GM21576 (cell line): ENCODE results near the gene RAPH1.
"Not testable (repeated sequence)": the region's sequence is repeated elsewhere in the genome, so short reads cannot be mapped to it uniquely, and the experiment has no call there.

ENCODE experiments used
- ATAC-seq: cut with Tn5 transposase; IDR thresholded peaks from one replicate; pipeline ENCODE4 v1.9.1; 2021; ENCODE audit warnings: mild to moderate bottlenecking, moderate library complexity; ENCODE audit not compliant: unreplicated experiment

RAPH1 gene

DNA sequence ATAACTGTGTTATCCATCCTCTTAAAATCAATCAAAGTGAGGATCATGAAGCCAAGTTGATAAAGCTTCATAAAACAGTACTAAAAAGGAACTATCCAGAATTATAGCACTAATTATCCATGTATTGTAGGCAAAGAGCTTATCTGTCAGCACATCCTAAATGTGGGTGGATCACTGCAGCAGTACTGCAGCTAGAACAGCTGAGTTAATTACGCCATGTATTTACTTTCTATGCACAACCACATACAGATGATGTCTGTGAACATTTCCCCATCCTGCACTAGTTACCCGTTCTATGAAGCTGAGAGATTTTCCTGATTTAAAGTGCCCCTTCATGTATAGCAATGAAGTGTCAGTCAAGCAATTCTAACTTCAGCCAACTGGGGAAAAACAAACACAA lies 96.6 kb downstream of the RAPH1 start:
- ATAC-seq, result no peak

DNA sequence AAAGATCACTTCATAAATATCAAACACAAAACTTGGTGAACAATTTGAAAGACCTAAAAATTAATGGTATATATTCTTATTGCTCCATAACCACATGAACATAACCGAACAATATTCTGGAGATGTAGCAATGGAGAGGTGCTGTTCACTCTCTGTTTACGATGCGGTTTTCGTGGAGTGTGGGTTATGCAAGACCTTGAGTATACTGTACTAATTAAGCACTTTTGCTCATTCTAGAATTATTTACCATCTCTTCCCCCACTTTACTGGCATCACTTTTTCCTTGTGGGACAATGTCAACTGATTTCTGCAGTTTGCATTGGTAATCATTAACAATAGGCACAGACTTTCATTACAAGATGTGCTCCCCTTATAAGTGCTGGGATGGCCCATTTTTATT lies 97.6 kb downstream of the RAPH1 start:
- no peak for ATAC-seq

DNA sequence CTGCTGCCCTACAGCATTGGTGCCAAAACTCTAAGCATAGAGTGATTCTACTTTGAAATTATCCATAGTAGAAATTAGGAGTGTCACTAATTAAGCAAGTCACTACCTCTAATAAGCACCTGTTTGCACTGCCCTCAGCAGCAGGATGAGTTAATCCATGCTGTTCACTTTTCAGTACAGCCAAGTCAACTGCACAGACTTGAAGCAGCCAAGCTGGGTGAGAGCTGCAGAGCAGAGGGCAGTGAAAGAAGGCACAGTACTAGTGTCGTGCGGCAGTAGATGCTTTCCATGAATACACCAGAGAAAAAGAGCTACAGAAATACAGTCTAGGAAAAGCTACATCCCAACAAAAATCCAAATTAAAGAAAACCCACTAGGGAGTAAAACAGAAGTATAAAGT lies 98.6 kb downstream of the RAPH1 start:
- no peak for ATAC-seq

DNA sequence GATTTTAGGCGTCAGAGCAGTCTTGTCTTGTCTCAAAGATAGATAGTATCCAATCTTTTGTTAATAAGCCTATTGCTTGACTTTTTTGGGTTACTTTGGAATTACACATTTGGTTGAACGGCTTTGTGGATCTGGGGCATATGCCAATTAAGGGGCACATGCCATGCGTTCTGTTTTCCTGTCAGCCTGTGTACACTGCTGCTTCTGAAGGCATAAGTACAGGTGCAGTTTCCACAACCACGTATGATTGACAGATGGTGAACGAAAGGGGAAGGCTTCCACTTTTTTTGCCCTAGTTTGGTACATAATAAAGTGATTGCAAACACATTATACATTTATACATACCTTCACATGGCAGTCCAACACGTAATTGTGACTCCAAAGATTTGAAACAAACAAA lies 102.3 kb downstream of the RAPH1 start:
- no peak for ATAC-seq

DNA sequence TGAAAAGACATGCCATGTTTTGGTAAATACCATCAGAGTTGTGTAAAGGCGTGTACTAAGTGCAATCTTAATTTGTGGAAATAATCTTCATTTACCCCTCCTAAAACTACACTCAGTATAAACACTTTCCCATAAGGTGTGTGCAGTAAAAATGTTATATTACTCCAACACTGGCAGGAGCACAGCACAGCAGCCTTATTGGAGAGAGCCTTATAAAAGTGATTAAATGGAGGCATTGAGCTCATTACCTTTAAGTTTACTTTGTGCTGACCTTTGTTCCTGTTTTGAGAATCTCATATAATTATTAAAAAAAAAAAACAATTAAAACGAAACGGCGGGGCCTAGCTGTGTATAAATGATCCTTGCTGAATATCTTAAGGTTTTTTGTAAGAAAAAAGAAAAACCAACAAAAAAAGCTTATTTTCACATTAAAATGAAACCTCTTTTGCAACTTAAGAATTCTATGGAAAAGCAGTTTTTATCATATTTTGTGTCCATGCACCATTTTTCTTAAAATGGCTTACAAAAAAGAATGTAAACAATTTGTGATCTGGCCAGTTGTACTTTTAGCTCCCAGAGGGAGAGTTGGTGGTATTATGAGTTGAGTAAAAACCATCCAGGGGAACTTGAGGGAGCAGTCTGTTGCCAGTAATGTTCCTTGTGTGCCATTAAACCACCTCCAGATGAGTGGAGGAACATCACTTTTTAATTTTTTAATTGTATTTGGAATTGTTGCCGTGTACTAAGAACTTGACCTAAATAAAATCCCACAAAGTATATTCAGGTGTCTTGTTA lies 103.5 kb downstream of the RAPH1 start:
- ATAC-seq, result no peak

DNA sequence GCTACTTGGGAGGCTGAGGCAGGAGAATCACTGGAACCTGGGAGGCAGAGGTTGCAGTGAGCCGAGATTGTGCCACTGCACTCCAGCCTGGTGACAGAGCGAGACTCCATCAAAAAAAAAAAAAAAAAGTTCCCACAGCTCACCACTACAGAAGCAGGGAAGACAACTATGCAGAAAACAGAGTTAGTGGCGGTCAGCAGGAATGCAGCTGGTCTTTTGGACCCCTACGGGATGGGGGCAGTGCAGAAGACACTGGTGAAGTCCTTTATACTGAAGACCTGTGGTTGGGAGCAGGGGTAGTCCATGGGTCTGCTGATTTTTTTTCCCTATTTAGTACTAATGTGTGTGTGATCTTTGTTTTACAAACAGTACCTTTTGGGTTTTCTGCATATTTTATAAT lies 105.5 kb downstream of the RAPH1 start:
- ATAC-seq, result not testable (repeated sequence)

DNA sequence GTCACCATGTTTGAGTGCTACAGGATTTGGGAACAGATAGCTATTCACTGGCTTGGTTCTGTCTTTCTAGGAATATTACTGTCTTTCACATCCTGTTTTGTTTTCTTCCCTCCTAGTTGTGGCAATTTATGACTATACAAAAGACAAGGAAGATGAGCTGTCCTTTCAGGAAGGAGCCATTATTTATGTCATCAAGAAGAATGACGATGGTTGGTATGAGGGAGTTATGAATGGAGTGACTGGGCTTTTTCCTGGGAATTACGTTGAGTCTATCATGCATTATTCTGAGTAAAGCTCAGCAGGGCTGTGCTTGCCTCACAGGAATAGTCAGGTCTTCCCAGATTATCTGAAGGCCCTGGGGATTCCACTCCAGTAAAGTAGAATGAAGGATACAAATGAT lies 108.0 kb downstream of the RAPH1 start:
- no peak for ATAC-seq

DNA sequence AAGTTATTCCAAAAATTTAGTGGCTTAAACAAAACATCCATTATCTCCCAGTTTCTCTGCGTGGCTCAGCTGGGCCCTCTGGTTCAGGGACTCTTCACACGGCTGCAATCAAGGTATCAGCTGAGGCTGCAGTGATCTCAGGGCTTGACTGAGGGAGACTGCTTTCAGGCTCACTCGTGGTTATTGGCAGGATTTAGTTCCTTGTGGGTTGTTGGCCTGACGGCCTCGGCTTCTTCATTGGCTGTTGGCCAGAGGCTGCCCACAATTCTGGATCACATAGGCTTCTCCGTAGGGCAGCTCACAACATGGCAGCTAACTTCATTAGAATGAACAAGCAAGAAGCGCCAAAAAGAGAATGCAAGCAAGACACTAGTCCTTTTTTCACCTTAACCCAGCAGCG lies 116.8 kb downstream of the RAPH1 start:
- ATAC-seq, result no peak

DNA sequence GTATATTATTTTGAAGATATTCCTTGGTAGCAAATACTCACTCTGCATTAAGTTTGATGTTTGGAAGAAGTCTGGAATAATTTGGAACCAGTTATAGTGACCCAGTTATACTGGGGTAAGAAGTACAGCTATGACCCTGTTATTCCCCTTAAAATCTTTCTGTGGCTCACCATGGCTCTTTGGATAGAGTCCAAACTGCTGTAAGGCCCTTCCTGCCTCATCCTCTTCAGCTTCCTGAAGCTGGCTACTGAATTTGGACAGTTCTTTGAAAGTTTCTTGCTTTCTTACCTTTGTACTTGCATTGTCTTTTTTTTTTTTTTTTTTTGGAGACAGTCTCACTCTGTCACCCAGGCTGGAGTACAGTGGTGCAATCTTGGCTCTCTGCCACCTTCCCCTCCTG lies 121.3 kb downstream of the RAPH1 start:
- ATAC-seq, result no peak

DNA sequence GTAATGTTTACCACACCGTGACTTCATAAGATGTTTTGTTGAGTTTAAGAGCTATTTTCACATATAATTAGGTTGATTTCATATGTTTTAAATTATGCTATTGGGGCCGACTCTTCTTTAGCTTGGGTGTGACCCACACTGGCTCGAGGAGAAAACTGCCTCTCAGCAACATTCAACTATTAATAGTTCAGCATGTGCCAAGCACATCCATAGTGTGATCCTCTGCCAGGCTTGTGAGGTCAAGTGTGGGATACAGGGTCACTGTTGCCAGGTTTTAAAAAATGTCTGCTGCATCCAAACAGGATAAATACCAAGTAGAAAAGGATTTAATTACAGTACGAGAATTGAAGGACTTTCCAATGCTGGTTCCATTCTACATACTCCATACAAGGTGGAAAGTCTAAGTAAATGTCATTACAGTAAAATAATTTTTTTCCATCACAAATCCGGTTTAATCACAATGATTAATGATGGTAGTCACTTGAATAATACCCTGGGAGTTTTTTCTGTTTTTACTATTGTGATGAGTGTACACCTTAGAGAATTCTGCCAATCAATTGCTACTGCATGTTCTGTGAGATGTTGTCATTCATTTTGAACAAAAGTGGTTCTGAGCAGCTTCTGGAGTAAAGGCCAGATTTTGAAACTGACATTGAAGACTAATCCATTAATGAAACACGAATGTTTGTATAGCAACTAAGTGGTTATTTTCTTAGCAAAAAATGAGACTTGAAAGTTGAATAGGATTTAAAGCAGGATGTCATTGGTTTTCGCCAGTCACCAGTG lies 122.4 kb downstream of the RAPH1 start:
- ATAC-seq, result no peak

DNA sequence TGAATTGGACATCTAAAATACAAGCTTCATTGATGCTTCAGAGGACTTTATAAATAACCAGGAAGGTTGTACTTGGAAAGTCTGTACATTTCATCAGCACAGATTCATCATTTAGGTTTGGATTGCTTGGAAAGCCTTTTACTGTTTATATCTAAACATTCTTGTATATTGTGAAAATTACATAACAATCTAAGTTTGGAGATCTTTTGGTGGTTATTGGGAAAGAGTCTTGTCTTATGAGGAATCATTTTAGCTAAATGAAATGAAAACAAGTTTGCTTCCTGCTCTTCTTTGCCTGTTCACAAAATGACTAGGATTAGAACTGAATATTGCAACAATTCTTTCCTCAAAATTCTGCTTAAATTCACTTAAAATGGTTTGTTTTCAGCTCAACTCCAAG lies 127.6 kb downstream of the RAPH1 start:
- ATAC-seq, result no peak

DNA sequence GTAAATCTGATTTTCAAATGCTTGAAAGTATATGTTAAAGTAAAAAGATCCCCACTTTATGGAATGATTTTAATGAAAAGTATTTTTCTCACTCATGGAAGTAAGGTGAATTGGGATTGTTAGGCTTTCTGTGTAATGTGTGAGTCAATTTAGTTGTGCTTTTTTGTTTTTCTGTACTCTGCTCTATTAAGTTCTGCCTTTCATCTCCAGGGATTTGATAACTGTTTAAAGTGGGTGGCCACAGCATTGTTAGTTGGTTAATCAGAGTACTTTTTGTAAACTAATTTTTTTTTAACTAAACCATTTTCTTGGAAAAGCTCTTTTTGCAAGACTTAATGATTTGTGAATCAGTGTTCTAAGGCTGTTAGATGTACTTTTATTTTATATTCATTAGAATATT lies 130.1 kb downstream of the RAPH1 start:
- no peak for ATAC-seq

DNA sequence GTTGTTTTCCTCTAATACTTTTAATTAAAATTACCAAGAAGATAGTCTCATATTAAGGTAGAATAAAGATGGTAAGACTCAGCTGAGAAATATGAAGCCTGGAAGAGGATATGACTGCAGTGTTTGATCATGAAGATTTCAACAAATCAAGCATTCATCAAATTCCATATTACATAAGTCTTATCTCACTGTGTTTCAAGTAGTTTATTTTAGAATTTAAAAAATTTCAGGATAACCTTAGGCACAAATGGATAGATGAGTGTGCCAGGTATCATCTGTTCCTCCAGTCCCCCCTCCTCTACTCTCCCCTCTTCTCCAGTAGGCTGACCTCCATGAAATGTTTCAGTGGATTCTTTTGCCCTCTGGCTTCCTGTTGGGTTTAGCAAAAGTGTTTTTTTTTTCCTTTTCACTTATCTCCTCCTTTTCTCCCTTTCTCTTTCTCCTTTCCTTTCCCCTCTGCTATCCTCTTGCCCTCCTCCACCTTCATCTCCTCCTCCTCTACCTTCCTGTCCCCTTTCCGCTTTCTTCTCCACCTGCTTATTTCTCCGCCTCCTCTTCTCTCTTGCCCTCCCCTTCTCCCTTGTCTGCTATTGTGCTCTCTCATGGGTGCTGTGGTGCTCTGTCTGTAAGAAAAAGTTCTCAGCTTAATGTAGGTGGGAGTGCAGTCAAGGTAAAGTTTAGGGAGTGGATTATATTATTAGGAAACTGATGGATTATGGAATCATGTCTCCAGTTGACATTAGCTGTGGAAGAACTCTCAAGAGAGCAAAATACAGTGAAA lies 134.1 kb downstream of the RAPH1 start:
- no peak for ATAC-seq

DNA sequence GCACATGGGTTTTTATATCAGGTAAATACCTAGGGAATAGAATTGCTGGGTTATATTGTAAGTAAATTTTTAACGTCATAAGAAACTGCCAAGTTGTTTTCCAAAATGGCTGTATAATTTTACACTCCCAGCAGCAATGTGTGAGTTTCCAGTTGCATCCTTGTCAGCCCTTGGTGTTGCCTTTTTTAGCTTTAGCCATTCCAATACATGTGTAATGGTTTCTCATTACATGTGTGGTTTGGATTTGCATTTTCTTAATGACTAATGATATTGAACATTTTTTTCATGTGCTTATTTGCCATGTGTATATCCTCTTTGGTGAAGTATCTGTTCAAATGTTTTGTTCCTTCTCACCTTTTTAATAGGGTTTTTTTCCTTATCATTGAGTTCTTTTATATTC lies 136.1 kb downstream of the RAPH1 start:
- ATAC-seq, result no peak

DNA sequence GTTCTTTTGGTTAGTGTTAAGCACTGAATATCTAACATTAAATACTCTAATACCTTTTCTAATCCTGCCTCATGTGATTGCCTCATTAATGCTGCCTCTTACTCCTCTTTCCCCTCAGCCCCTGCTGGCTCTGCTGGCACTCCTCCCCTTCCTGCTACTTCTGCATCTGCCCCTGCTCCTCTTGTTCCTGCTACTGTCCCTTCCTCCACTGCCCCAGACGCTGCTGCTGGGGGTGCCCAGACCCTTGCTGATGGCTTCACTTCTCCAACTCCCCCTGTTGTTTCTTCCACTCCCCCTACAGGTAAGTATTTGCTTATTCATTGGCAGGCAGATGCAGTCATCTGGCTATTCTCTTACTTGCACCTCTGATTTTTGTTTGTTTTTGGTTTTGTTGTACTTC lies 138.4 kb downstream of the RAPH1 start:
- no peak for ATAC-seq

DNA sequence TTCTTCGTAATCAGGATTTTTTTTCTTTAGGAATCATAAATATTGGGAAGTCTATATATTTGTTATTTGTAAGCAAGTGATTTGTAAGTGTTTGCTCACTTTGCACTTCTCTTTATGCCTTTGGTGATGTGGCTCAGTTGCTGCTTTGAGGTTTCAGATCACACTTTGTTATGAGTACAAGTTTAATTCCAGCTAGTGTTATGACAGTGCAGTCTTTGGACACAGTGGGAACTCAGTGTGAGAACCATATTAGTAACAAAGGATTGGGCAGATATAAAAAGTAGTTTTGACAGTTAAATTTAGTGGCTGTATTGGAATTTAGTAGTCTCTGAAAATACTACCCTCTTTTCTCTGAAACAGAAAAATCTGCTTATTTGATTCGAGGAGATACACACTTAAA lies 139.2 kb downstream of the RAPH1 start:
- ATAC-seq, result no peak

DNA sequence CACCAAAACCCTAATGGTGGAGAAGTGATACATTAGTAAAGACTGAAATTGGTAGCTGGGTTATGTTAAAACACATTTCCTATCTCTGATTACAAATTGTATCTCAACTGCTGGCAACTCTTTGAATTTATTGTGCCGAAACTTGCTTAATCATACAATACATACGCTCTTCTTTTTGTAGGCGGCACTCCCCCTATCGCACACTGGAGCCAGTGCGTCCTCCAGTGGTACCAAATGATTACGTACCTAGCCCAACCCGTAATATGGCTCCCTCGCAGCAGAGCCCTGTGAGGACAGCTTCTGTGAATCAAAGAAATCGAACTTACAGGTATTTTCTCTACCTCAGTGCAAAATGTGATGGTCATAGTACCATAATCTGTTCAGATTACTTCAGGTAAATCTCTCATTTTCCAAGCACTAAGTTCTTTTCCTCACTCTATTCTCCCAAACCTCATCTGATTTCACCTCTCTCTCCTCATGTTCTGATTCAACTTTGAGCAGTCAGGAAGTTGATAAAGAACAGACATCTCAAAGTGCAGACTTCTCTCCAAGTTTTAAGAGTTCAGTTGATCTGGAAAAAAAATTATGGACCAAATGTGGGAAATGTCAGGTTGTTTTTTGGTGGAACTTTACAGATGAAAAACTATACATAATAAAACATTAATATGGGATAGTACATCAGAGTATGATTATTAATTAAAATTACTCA lies 140.4 kb downstream of the RAPH1 start:
- ATAC-seq, result no peak

DNA sequence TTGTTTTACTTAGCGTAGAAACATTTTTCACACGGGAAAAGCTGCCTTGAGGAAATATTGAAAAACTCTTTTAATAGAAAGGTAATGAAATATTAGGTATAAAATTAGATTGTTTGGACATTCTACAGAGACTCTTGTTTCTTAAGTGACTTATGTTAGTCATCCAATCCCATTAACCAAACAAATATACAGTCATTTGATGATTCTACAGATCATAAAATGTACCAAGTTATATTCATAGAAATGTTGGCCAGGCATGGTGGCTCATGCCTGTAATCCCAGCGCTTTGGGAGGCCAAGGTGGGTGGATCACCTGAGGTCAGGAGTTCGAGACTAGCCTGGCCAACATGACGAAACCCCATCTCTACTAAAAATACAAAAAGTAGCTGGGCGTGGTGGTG lies 146.9 kb downstream of the RAPH1 start:
- ATAC-seq, result not testable (repeated sequence)

DNA sequence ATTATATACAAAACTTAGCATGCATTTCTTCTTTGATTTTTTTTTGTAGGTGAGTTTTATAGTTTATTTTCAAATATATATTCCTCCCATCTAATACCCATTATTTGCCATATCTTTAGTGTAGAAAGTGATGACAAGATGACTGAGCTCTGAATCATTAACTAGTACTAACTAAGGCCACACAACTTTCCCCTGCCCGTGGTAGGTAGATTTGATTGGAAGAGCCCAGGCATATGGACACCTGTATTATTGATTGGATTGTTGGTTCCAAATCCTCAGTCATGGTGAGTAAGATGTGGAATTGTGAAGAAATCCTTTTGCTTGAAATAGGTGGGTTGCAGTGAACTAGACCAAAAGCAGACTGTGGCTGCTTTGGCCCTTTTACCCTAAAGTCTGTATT lies 152.1 kb downstream of the RAPH1 start:
- ATAC-seq, result no peak

DNA sequence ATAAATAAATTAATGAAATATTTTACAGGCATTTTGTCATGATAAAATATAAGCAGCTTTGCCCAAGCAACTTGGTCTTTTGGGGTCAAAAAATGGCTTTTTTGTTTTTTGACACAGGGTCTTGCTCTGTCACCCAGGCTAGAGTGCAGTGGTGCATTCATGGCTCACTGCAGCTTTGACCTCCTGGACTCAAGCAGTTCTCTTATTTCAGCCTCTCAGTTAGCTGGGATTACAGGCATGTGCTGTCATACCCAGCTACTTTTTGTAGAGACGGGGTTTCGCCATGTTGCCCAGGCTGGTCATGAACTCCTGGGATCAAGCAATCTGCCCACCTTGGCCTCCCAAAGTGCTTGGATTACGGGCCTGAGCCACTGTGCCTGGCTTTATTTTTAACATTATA lies 155.9 kb downstream of the RAPH1 start:
- ATAC-seq, result no peak

DNA sequence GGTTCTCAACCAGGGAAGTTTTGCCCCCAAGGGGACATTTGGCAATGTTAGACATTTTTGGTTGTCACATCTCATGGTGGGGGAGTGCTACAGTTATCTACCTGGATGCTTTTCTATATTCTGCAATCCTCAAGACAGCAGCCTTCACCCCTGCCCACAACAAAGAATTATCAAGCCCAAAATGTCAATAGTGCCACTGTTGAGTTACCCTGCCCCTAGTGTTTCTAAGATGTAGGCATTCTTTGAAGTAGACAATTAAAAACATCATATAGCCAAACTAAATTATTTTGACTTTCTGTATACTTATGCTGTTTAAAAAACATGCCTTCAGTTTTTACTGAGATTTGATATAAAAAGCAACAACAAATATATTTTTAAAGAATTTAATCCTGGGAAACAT lies 158.9 kb downstream of the RAPH1 start:
- no peak for ATAC-seq
